Breast epithelium (tissue), 3 donors: ENCODE results near the gene GP1BB.

ENCODE experiments used
- POLR2A ChIP-seq: fragments of 450-650 bp; IDR thresholded peaks from one replicate; pipeline ENCODE4 v1.6.1; 2016; ENCODE audit warnings: antibody characterized with exemption, mild to moderate bottlenecking, moderate library complexity
- POLR2AphosphoS5 ChIP-seq, 3 donors: sonication (generic); formaldehyde crosslinking; IDR thresholded peaks; one replicate each; pipeline ENCODE4 v1.6.1; 2017; ENCODE audit warnings: antibody characterized with exemption in 3 of 3
- TF ChIP-seq, protein P1 (sequence below), 3 donors: fragments of 450-650 bp; IDR thresholded peaks; one replicate each; pipeline ENCODE4 v1.5.1; 2016 to 2017; ENCODE audit warnings: antibody characterized with exemption in 3 of 3, mild to moderate bottlenecking in 3 of 3, moderate library complexity in 3 of 3

DNA sequence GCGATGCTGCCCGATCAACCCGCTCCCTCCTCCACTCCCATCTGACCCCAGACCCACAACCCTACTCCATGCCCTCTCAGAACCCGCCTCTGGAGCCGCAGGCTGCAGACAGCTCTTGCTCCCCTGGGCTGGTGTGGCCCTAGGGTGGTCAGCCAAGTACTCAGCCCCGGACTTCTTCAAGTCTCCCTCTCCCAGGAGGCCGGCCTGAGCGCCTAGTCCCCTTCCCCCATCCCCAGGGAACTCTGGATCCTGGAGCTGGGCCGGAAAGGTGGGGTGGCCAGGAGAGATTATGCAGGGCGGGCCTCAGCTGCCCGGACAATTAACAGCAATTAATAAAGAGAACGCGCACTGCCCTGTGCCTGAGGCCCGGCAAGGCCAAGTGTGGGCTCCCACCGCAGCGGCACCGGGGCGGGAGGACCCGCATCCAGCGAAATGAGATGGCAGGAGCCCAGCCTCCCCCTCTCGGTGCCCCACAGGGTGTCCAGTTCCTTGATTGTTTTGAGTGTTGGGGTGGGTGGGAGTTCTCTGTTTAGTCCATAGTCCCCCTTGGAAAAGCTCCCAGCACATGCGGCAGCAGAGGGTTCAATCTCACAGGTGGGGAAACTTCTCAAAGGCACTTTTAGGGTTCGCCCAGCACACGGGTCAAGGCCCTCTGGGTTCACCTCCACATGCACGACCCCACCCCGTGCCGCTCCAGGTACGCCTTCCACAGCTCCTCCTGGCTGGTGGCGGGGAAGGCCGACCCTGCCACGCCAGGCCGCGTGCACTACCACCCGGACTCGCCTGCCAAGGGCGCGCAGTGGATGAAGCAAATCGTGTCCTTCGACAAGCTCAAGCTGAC is 40.3 kb downstream of the GP1BB start:
- TF ChIP-seq, protein P1, sequence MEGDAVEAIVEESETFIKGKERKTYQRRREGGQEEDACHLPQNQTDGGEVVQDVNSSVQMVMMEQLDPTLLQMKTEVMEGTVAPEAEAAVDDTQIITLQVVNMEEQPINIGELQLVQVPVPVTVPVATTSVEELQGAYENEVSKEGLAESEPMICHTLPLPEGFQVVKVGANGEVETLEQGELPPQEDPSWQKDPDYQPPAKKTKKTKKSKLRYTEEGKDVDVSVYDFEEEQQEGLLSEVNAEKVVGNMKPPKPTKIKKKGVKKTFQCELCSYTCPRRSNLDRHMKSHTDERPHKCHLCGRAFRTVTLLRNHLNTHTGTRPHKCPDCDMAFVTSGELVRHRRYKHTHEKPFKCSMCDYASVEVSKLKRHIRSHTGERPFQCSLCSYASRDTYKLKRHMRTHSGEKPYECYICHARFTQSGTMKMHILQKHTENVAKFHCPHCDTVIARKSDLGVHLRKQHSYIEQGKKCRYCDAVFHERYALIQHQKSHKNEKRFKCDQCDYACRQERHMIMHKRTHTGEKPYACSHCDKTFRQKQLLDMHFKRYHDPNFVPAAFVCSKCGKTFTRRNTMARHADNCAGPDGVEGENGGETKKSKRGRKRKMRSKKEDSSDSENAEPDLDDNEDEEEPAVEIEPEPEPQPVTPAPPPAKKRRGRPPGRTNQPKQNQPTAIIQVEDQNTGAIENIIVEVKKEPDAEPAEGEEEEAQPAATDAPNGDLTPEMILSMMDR (IDR thresholded peaks at IDR 0.05), result no peak
- no peak for TF ChIP-seq POLR2AphosphoS5 (IDR thresholded peaks at IDR 0.05)
- no peak for TF ChIP-seq POLR2A
